RWPE1 (cell line): ENCODE measurements around the gene TAB2.

Experiments
- CTCF ChIA-PET: fragments of 350-600 bp; sonication (Branson Sonifier 250); formaldehyde crosslinking; extraction: SDS; loops from one replicate; lab custom pipeline; 2021; lab: Yijun Ruan, JAX
- POLR2A ChIA-PET: fragments of 400-600 bp; formaldehyde crosslinking; extraction: SDS; loops from one replicate; lab custom pipeline; 2020; ENCODE audit warnings: antibody characterized with exemption; ENCODE audit not compliant: low non-redundant PET; lab: Yijun Ruan, JAX
- DNase-seq: peaks from one replicate; pipeline ENCODE4 v3.0.0; 2012; ENCODE audit warnings: low spot score
- H3K27ac ChIP-seq: fragments of 450-650 bp; 2 replicates; pipeline ENCODE4 v1.5.1; 2017
- CTCF ChIP-seq: fragments of 450-650 bp; conservative IDR thresholded peaks from 2 replicates; pipeline ENCODE4 v1.5.1; 2017; ENCODE audit warnings: low read depth, mild to moderate bottlenecking

Gene TAB2

GRCh38 chr6:149305372-149305771 is 12.1 kb upstream of the TAB2 start:
- H3K27ac ChIP-seq = no peak overlapping the region
- ChIA-PET POLR2A (no interaction called here), CTCF (no interaction called here)
- no peak for TF ChIP-seq CTCF
- no peak for DNase-seq

GRCh38 chr6:149306967-149307366 is 10.5 kb upstream of the TAB2 start:
- POLR2A ChIA-PET = no interaction called here
- no peak for DNase-seq
- CTCF ChIA-PET = no interaction called here
- TF ChIP-seq CTCF = no peak
- H3K27ac ChIP-seq = no peak overlapping the region

GRCh38 chr6:149311293-149311692 is 6.2 kb upstream of the TAB2 start:
- H3K27ac ChIP-seq = no peak overlapping the region
- DNase-seq = no peak
- no peak for TF ChIP-seq CTCF
- ChIA-PET POLR2A (no interaction called here), CTCF (interaction anchor here (0.7 kb wide), 1 partner anchor 40 kb away, joined by 3 read pairs; no protein-coding TSS in a partner anchor)

GRCh38 chr6:149311766-149312165 is 5.7 kb upstream of the TAB2 start:
- ChIA-PET CTCF (interaction anchor here (0.7 kb wide), 1 partner anchor 41 kb away, joined by 3 read pairs; no protein-coding TSS in a partner anchor), POLR2A (no interaction called here)
- TF ChIP-seq CTCF = no peak
- no peak overlapping the region for H3K27ac ChIP-seq
- no peak for DNase-seq

GRCh38 chr6:149313070-149313469 is 4.4 kb upstream of the TAB2 start:
- no peak for TF ChIP-seq CTCF
- DNase-seq = no peak
- H3K27ac ChIP-seq = no peak overlapping the region
- ChIA-PET POLR2A (no interaction called here), CTCF (no interaction called here)

- no peak overlapping the region for H3K27ac ChIP-seq
- ChIA-PET POLR2A (no interaction called here), CTCF (no interaction called here)
- no peak for TF ChIP-seq CTCF
- DNase-seq = no peak
These were observed 3.7 kb upstream of the TAB2 start for GRCh38 chr6:149313861-149314260.
